HG03159 (cell line): ENCODE results near the gene MBIP.
"Not testable (repeated sequence)": the region's sequence is repeated elsewhere in the genome, so short reads cannot be mapped to it uniquely, and the experiment has no call there.

ENCODE experiments used
- ATAC-seq: cut with Tn5 transposase; IDR thresholded peaks from one replicate; pipeline ENCODE4 v1.9.1; 2021; ENCODE audit warnings: mild to moderate bottlenecking, moderate library complexity; ENCODE audit not compliant: unreplicated experiment

Gene MBIP, protein sequence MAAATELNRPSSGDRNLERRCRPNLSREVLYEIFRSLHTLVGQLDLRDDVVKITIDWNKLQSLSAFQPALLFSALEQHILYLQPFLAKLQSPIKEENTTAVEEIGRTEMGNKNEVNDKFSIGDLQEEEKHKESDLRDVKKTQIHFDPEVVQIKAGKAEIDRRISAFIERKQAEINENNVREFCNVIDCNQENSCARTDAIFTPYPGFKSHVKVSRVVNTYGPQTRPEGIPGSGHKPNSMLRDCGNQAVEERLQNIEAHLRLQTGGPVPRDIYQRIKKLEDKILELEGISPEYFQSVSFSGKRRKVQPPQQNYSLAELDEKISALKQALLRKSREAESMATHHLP

DNA sequence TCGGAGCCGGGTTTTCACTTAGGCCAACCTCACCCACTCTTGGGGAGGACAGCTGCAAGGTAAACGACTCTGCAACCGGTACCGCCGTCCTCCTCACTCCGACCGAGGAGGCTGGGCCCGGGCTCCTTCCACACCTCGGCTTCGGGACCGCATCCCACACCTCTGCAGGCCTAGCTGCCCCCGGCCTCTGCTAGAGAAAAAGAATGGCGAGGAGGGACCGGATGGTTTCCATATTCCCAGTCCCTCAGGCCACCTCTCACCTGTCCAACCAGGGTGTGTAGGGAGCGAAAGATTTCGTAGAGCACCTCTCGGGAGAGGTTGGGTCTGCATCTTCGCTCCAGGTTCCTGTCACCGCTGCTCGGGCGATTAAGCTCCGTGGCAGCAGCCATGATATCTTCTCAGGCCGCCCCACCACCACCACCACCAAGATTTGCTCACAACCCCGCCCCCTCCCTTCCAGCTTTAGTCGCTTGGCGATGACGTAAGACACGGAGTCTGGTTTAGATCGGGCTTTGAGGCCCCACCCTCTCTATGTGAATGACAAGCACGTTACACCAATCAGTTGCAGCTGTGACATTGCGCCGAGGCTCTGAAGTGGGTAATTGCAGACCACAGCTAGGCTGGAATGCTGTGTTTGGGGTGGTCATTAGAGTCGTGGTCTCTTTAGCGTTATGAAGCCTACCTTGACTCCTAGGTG lies at the start of gene MBIP:
TSS of gene MBIP (minus strand) at position 438 of the 697 bp plus-strand sequence. CDS start at position 389, 49 bp downstream.
- ATAC-seq = peak; percentile 99

DNA sequence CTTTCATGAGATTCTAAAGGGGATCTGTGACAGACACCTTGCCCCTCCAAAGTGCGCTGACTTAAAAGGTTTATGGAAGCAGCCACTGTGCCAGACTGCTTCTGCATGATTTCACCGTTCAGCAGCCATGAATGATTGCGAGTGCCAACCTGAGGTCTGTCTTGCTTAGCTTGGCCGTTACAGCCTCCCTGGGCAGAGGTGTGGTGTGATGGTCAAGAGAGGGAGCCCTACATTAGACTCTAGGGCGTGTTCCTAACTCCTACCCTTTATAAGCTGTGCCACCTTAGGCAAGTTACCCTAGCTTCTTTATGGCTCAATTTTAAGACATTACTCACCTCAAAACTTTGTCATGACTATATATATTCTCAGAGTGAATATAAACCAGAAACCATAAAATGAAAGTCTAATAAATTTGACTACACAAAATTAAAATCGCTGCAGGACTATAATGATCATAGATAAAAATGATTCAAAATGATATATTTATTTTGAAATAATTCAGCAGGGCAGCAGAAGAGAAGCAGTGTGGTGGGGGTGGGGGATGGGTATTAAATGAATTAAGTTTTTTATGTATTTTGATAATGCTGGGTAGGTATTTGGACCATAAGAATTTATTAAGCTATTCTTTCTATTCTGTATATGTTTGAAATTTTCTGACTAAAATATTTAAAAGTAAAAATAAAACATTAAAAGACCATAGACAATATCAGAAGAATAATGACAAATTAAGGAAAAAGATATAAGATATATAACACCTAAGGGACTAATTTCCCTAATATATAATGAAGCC lies 47.7 kb upstream of the MBIP start:
- ATAC-seq = no peak

DNA sequence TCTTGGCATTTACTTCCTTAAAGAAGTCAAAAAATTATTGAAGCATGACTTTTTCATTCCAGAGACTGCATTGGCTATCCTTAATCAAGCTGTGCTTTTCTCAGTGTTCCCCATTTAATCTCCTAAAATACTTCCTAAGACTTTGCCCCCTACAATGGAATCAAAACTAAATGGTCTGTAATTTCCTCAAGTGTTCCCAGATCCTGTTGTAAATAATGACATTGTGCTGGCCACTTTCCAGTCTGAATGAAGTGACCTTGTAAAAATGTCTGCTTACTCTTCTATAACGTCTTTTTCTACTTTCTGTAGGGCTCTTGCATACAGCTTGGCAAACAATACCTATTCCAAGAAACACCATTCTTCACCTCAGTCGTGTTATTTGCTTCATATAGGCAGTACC lies 45.3 kb upstream of the MBIP start:
- ATAC-seq = no peak

DNA sequence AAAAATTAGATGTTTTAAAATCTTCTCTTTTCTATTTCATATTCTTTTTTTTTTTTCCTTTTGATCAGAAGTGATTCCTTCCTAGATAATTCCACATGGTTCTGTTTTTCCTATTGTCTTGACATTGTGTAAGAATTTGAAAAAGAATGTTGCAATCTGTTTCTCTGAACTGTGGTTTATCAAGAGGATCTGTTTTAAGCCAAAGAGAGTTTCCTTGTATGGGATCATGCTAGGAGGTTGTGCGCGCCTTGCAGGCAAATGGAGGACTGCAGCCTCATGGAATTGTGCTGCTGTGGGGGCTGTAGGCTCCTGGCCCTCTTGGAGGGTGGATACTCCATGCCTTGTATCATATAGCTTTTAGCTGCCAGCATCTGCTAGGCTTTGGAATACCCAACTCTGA lies 43.3 kb upstream of the MBIP start:
- no peak for ATAC-seq

DNA sequence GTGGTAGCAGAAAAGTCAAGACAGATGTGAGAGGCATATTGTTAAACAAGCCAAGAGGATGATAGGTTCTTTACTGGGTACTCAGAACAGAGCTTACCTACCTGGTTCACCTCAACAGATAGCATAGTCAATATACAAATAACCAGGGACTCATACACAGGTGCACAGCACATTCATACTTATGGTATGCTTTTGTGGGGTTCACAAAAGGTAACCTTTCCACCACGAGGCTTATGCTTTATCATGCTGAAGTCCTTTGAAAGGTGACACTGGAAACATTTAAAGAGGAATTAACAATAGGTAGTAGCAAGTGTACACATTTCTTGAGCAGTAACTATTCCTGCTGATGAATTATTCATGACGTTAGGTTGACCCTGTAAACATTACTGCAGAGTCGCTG lies 42.2 kb upstream of the MBIP start:
- no peak for ATAC-seq

DNA sequence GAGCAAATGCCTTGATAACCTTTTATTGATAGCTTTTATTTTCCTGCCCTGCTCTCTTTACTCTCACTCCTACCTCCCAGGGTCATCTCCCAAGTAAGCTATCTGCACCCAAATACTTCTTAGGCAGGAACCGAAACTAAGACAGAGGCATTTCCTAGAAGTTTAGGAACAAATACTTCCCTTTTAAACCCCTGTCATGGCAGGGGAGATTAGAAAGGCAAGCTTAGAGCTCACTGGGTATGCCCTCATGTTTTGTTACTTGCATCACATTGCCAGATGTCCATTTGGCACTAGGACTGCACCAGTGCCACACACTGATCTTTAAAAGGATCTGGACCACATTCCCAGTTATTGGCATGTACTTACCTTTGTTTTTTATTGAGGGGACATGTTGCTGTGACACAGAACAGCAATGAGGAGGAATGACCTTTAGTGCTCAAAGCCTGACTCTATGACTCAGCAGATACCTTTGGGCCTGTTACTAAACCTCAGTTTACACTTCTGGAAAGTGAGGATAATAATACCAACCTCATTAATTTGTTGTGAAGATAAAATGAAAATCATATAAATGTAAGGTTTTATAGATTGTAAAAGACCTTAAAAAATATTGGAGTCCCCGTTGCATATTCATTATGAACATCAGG lies 40.9 kb upstream of the MBIP start:
- ATAC-seq = no peak

DNA sequence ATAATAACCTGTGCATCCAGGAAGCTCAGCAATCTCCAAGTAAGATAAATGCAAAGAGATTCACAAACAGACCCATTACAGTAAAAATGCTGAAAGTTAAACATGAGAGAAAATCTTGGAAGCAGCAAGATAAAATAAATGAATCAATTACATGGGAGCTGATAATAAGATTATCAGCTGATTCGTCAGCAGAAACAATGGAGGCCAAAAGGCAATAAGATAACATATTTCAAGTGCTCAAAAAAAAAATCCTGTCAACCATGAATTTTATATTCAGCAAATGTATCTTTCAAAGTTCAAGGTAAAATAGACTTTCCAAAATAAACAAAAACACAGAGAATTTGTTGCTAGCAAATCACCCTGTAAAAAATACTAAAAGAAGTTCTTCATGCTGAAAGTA lies 36.4 kb upstream of the MBIP start:
- ATAC-seq = no peak

DNA sequence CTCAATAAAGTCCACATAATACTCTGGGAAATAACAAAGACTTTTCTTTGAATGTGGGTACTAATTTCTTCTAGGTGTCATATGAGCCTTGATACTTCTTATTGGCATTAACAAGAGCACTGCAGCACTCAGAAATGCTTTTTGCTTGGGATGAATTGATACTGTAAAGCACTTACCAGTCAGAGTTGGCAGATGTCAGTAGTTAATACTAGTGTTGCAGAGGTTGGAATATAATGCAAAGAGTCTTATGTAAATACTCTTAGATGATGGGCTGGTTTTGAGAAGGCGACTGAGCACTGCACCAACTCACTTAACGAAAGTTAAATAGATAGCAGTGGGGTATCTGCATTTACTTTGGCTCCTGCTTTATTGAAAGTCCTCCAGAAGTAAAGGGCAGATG lies 25.6 kb upstream of the MBIP start:
- no peak for ATAC-seq

DNA sequence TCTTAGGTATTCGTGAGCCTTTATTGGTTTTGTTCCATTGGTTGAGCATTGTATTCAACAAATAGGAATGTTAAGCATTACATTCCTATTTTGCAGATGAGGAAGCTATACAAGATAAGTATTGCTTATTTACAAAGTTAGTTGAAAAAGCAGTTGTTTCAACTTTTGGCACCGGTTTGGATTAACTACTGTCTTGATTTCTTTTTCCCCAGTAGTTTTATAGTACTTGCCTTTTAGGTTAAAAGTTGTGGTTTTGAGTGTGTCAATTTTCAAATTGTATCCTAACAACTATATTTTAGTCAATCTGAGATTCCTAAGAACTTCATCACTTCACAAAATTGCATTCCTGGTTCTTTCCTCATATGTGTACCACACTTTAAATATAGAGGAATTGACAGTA lies 23.8 kb upstream of the MBIP start:
- ATAC-seq = no peak

DNA sequence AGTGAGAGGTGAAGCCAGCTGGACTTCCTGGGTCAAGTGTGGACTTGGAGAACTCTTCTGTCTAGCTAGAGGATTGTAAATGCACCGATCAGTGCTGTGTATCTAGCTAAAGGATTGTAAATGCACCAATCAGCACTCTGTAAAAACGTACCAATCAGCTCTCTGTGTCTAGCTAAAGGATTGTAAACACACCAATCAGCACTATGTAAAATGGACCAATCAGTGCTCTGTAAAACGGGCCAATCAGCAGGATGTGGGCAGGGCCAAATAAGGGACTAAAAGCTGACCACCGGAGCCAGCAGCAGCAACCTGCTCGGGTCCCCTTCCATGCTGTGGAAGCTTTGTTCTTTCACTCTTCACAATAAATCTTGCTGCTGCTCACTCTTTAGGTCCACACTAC lies 21.4 kb upstream of the MBIP start:
- ATAC-seq = not testable (repeated sequence)

DNA sequence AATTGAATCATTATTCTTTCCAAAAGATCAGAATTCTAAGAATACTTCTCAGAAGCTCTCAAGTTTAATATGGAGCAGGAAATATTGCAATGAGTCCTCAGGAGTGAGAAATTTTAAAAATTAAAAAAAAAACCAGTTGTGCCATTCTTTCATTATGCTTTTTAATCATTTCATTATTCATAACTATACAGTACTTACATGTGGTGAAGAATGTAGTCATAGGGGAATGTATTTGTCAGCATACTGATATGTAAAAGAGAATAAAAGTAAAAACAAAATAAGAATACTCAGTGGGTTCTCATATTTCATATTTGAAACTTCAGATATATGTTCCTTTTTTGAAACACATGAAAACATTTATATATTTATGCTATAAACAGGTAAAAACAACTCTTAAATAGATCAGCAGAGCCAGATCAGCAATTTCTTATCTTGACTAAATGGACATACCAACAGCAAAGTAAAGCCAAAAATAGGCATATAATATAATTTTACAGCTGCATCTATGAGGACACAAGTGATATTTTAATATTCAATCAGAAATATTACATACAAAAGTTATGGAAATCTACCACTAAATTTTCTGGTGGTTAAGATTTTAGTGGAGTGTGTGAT lies 19.9 kb upstream of the MBIP start:
- ATAC-seq = no peak

DNA sequence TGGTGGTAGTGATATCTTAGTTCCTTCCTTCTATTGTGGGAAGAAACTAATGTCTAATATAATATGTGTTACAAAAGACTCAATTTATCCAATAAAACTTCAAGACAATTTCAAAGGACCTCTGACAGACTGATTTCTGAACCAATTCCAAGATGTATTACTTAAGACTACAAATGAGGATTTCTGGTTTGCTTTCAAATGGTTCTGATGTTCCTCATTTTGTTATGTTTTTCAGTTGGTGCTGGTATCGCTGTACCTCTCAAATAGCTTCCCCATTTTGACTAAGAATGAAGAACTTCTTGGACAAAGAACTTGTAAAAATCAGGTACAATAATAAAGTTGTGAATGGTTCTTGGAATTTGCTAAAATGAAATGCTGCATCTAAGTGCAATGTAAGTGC lies 19.4 kb upstream of the MBIP start:
- ATAC-seq = no peak

DNA sequence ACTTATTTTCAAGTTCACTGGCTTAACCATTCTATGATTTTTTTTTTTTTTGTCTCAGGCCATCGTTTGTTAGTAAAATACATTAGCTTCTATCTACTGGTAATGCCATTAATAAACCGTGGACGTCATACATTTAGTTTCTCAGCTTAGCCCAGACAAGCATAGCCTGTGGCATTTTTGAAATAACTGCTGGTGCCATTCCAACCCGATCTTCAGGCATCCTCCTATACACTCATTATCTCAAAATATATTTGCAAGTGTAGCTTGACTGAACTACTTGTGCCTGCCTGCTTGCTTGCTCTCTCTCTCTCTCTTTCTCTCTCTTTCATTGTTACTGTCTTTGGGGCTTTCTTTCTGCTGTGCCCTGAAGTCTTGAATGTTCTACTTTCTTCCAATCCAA lies 12.7 kb upstream of the MBIP start:
- no peak for ATAC-seq

DNA sequence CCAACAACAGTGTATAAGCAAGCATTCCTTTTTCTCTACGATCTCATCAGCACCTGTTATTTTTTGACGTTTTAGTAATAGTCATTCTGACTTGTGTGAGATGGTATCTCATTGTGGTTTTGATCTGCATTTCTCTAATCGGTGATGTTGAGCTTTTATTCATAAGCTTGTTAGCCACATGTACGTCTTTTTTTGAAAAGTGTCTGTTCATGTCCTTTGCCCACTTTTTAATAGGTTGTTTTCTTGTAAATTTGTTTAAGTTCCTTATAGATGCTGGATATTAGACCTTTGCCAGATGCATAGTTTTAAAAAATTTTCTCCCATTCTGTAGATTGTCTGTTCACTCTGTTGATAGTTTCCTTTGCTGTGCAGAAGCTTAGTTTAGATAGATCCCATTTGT lies 7.1 kb upstream of the MBIP start:
- ATAC-seq = not testable (repeated sequence)

DNA sequence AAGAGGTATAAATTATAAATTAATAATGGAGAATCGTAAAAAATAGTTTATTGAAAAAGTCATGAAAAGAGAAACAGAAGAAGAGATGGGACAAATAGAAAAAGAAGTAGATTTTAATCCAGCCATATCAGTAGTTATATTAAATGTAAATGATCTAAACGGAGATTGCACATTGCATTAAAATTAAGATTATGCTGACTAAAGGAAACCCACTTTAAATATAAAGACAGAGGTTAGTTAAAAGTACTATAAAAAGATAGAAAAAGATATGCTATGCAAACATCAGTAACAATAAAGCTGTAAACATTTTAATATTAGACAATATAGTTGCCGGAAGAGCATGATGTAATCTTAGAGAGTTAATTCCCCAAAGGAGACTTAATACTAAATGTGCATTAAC lies 5.4 kb upstream of the MBIP start:
- no peak for ATAC-seq

DNA sequence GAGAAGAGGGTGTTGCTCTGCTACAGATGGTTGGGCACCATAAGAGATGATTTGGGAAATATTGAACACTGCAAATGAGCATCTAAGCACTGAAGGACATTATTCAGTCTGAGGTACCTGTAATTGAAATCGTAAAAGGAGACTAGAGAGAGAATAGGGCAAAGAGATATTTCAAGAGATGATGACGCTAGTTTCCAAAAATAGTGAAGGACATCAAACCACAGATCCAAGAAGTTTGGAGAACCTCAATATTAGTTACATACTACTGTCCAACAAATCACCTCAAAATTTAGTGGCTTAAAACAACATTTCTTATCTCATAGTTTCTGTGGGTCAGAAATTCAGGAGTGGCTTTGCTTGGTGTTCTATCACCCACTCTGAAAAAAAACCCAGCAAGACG lies 4.5 kb upstream of the MBIP start:
- ATAC-seq = no peak

DNA sequence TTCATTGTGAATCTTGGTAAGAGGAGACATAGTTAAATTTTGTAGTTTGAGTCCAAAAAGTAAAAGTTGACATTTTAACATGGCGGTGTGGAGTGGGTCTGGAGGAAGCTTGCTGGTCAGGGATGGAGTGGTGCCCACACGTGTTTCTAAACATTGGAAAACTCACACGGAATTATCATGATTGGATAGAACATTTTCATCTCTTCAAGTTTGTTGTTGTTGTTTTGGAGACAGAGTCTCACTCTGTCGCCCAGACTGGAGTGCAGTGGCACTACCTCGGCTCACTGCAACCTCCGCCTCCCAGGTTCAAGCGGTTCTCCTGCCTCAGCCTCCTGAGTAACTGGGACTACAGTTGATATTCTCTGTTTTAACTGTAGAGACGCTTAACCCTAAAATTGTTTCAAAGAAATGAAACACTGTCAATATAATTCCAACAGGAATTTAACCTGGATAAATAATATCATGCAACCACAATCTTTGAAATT lies 502 bp upstream of the MBIP start:
- peak; percentile 25 for ATAC-seq

DNA sequence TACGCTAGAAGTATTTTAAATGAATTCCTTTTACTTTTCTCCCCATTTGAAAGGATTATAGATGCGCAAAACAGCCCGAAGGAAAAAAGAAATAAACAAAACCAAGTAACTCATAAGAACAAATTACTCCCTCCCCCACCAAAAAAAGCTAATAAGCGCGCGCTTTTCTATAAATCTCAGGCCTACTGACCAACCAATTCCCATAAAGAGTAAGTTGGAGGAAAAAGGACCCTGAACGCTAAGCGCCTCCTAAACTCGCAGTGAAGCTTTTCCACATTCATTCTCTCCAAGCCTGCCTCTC lies 588 bp downstream of the MBIP start:
- ATAC-seq = no peak

DNA sequence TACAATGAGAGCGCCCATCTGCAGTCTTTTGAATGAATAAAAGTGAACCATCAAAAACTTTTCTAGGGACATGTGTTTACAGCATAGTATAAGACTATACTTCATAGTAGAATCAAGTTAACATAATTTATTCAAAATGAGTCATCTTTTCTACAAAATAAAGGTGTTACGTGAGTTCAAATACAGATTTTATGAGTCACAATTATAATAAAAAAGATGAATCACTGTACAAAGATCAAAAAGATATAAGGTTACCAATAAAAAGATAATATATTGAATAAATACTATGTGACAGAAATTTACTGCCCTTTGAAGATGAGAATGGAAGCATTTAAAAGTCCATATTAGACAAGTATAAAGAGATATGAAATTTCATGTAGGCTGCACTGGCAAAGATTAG lies 2.8 kb downstream of the MBIP start:
- no peak for ATAC-seq

DNA sequence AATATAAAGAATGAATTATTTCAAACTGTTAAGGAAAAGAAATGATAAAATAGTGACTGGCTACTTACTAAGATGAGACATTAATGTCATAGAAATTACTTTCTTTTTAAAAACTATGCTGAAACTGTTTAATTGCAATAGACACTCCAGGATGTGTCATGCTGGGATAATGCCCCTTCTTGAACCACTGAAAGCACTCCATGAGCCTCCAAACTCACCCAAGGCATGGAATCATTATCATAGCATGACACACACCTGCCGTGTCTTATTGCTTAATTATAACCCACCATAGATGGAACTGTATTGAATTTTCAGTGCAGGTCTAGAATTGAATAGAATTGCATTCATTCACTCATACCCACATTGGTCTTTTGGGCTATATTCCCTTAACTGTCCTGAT lies 4.3 kb downstream of the MBIP start:
- ATAC-seq = no peak
